CD4-positive, CD25-positive, alpha-beta regulatory T cell (primary cell): ENCODE measurements around the gene RUNDC3A. TPM values are rescaled to one million over a fixed set of nuclear protein-coding genes. Genes with fewer than 3 reads are reported as not detected.
A peak's percentile ranks its signal among the peaks of the same experiment; 100 is the strongest.
"Not testable (repeated sequence)": the region's sequence is repeated elsewhere in the genome, so short reads cannot be mapped to it uniquely, and the experiment has no call there.

ENCODE experiments used
- ATAC-seq, 2 donors: fragments of 150-1000 bp; cut with Tn5 transposase; one replicate each; pipeline ENCODE4 v1.10.0; 2021; ENCODE audit warnings: low read depth in 2 of 2, moderate number of reproducible peaks in 2 of 2, moderate library complexity in 1 of 2
- DNase-seq, 3 donors: peaks; one replicate each; pipeline versions ENCODE4 v3.0.0 to v3.0.0-alpha.2; 2012 to 2022; ENCODE audit warnings: mixed read lengths in 1 of 3
- H3K27ac ChIP-seq: one replicate; pipeline ENCODE4 v1.7.0; 2013; ENCODE audit warnings: mild to moderate bottlenecking, low read length; ENCODE audit not compliant: insufficient read depth, poor library complexity, severe bottlenecking
- H3K27me3 ChIP-seq: one replicate; pipeline ENCODE4 v1.7.0; 2013; ENCODE audit warnings: low read length; ENCODE audit not compliant: control insufficient read depth, insufficient read depth
- H3K36me3 ChIP-seq: one replicate; pipeline ENCODE4 v1.7.0; 2013; ENCODE audit warnings: mild to moderate bottlenecking, low read length, moderate library complexity; ENCODE audit not compliant: control insufficient read depth, insufficient read depth
- H3K4me1 ChIP-seq: 2 replicates; pipeline ENCODE4 v1.7.0; 2013; ENCODE audit warnings: mild to moderate bottlenecking, low read length; ENCODE audit not compliant: insufficient read depth, control insufficient read depth, poor library complexity, severe bottlenecking
- H3K4me3 ChIP-seq: one replicate; pipeline ENCODE4 v1.7.0; 2013; ENCODE audit warnings: low read depth, mild to moderate bottlenecking, low read length, moderate library complexity
- H3K9me3 ChIP-seq, 2 experiments: 1 replicate in 1 of 2; 2 replicates in 1 of 2; pipeline ENCODE4 v1.7.0; 2013; ENCODE audit warnings: low read length in 2 of 2, mild to moderate bottlenecking in 1 of 2, moderate library complexity in 1 of 2; ENCODE audit not compliant: control insufficient read depth in 2 of 2
- H3K27ac Mint-ChIP-seq, 3 donors: one replicate each; pipeline ENCODE4 v1.8.0; 2020 to 2022; ENCODE audit warnings: mild to moderate bottlenecking in 3 of 3, mixed read lengths in 3 of 3, moderate library complexity in 2 of 3
- H3K27me3 Mint-ChIP-seq: one replicate; pipeline ENCODE4 v1.8.0; 2022; ENCODE audit warnings: mild to moderate bottlenecking, mixed read lengths
- H3K36me3 Mint-ChIP-seq: one replicate; pipeline ENCODE4 v1.8.0; 2020; ENCODE audit warnings: mixed read lengths
- H3K4me1 Mint-ChIP-seq, 4 donors: one replicate each; pipeline ENCODE4 v1.8.0; 2020 to 2022; ENCODE audit warnings: mixed read lengths in 4 of 4, mild to moderate bottlenecking in 1 of 4
- H3K4me3 Mint-ChIP-seq, 4 donors: one replicate each; pipeline ENCODE4 v1.8.0; 2020 to 2022; ENCODE audit warnings: mild to moderate bottlenecking in 4 of 4, mixed read lengths in 4 of 4, moderate library complexity in 3 of 4
- H3K9me3 Mint-ChIP-seq, 7 donors: one replicate each; pipeline ENCODE4 v1.8.0; 2020 to 2022; ENCODE audit warnings: mixed read lengths in 7 of 7, mild to moderate bottlenecking in 3 of 7, moderate library complexity in 2 of 7
- polyA plus RNA-seq, 4 donors: library from polyadenylated mRNA; unstranded; fragments of 300-500 nt; fragmentation: Illumina TruSeq; gene quantifications; one replicate each; pipeline ENCODE4 v1.2.3, GENCODE V29; 2021
- total RNA-seq: library from RNA; stranded (reverse); gene quantifications from one replicate; pipeline ENCODE4 v1.2.3, GENCODE V29; 2022

Gene RUNDC3A
- total and polyA plus RNA-seq, 5 donors from 2014 or later = 0.27 to 0.96 TPM; not detected in 3

- no peaks in the 10 kb centered on the region for H3K36me3 Mint-ChIP-seq
- no peak for DNase-seq
- ATAC-seq = no peak
Measured at GRCh38 chr17:44360826-44361225, 52.4 kb downstream of the RUNDC3A start.

GRCh38 chr17:44361292-44362260, 53.2 kb downstream of the RUNDC3A start:
- peaks cover 0 to 14% (median 0%) of the 10 kb centered on the region in 4 donors for H3K4me1 Mint-ChIP-seq
- ATAC-seq (no peak), DNase-seq (no peak)
- Histone ChIP-seq H3K4me3 (no peak overlapping the region), H3K27ac (no peak overlapping the region), H3K4me1 (peaks cover 15% of the 10 kb centered on the region), H3K9me3 (no peaks in the 10 kb centered on the region), H3K36me3 (no peaks in the 10 kb centered on the region), H3K27me3 (no peaks in the 10 kb centered on the region)
- no peaks in the 10 kb centered on the region for H3K36me3 Mint-ChIP-seq
- peak overlapping the region in 2 of 4 donors; percentile 70 to 84 for H3K4me3 Mint-ChIP-seq
- H3K27me3 Mint-ChIP-seq = peaks cover 27% of the 10 kb centered on the region
- no peak overlapping the region for H3K27ac Mint-ChIP-seq
- H3K9me3 Mint-ChIP-seq = peaks cover 0 to 1% (median 0%) of the 10 kb centered on the region in 7 donors

More at GRCh38 chr17:44360826-44361225, 52.4 kb downstream of the RUNDC3A start:
- Histone ChIP-seq H3K4me3 (no peak overlapping the region), H3K9me3 (no peaks in the 10 kb centered on the region), H3K27me3 (no peaks in the 10 kb centered on the region), H3K4me1 (peaks cover 15% of the 10 kb centered on the region), H3K36me3 (no peaks in the 10 kb centered on the region), H3K27ac (no peak overlapping the region)
- H3K4me3 Mint-ChIP-seq = peak overlapping the region in 1 of 4 donors; percentile 70
- peaks cover 22% of the 10 kb centered on the region for H3K27me3 Mint-ChIP-seq
- H3K9me3 Mint-ChIP-seq = peaks cover 0 to 1% (median 0%) of the 10 kb centered on the region in 7 donors
- no peak overlapping the region for H3K27ac Mint-ChIP-seq
- H3K4me1 Mint-ChIP-seq = peaks cover 0 to 14% (median 0%) of the 10 kb centered on the region in 4 donors

- Histone ChIP-seq H3K36me3 (no peaks in the 10 kb centered on the region), H3K4me3 (no peak overlapping the region), H3K9me3 (no peaks in the 10 kb centered on the region), H3K27ac (no peak overlapping the region), H3K27me3 (no peaks in the 10 kb centered on the region), H3K4me1 (peaks cover 15% of the 10 kb centered on the region)
- no peak overlapping the region for H3K27ac Mint-ChIP-seq
- H3K4me3 Mint-ChIP-seq = peak overlapping the region in 1 of 4 donors; percentile 21
- ATAC-seq = no peak
- no peak for DNase-seq
- H3K9me3 Mint-ChIP-seq = peaks cover 0 to 2% (median 0%) of the 10 kb centered on the region in 7 donors
- peaks cover 34% of the 10 kb centered on the region for H3K27me3 Mint-ChIP-seq
- H3K36me3 Mint-ChIP-seq = no peaks in the 10 kb centered on the region
- H3K4me1 Mint-ChIP-seq = peaks cover 0 to 14% (median 0%) of the 10 kb centered on the region in 4 donors
Measured at GRCh38 chr17:44362459-44362948, 54.1 kb downstream of the RUNDC3A start.

GRCh38 chr17:44362949-44363612, 54.7 kb downstream of the RUNDC3A start:
- no peak overlapping the region for H3K27ac ChIP-seq
- H3K27ac Mint-ChIP-seq = no peak overlapping the region

GRCh38 chr17:44363613-44364159, 55.3 kb downstream of the RUNDC3A start, which contains the start of gene FAM171A2:
FAM171A2 (minus strand) TSS chr17:44363853; CDS start chr17:44363714, 139 bp downstream.
- peak within 1 kb of the TSS; percentile 41 to 89 (median 84) for H3K4me3 Mint-ChIP-seq
- peaks cover 34% of the 10 kb centered on the region for H3K27me3 Mint-ChIP-seq
- peaks cover 0 to 2% (median 0%) of the 10 kb centered on the region in 7 donors for H3K9me3 Mint-ChIP-seq
- no peak within 1 kb of the TSS for H3K27ac Mint-ChIP-seq
- H3K36me3 ChIP-seq = no peaks in the 10 kb centered on the region
- H3K4me3 ChIP-seq = no peak within 1 kb of the TSS
- no peaks in the 10 kb centered on the region for H3K9me3 ChIP-seq
- peaks cover 15% of the 10 kb centered on the region for H3K4me1 ChIP-seq
- peak; percentile 76 to 85 for ATAC-seq
- H3K27ac ChIP-seq = no peak within 1 kb of the TSS
- DNase-seq = peak; percentile 53 to 62 (median 57)
- H3K36me3 Mint-ChIP-seq = no peaks in the 10 kb centered on the region
- peaks cover 0 to 14% (median 0%) of the 10 kb centered on the region in 4 donors for H3K4me1 Mint-ChIP-seq
- no peaks in the 10 kb centered on the region for H3K27me3 ChIP-seq

More at GRCh38 chr17:44362949-44363612, 54.7 kb downstream of the RUNDC3A start:
- no peak for DNase-seq
- H3K4me3 ChIP-seq = no peak overlapping the region
- Mint-ChIP-seq H3K9me3 (peaks cover 0 to 2% (median 0%) of the 10 kb centered on the region in 7 donors), H3K4me3 (peak overlapping the region in 3 of 4 donors; percentile 70 to 82 (median 81)), H3K27me3 (peaks cover 34% of the 10 kb centered on the region), H3K36me3 (no peaks in the 10 kb centered on the region), H3K4me1 (peaks cover 0 to 16% (median 0%) of the 10 kb centered on the region in 4 donors)
- H3K27me3 ChIP-seq = no peaks in the 10 kb centered on the region
- no peaks in the 10 kb centered on the region for H3K9me3 ChIP-seq
- H3K36me3 ChIP-seq = no peaks in the 10 kb centered on the region
- H3K4me1 ChIP-seq = peaks cover 15% of the 10 kb centered on the region
- ATAC-seq = peak; percentile 26 to 28

- not testable (repeated sequence) for H3K4me3 ChIP-seq, H3K27me3 ChIP-seq, H3K27ac Mint-ChIP-seq, H3K36me3 ChIP-seq, H3K9me3 Mint-ChIP-seq, H3K36me3 Mint-ChIP-seq, H3K9me3 ChIP-seq, H3K27ac ChIP-seq, DNase-seq, ATAC-seq
- H3K4me3 Mint-ChIP-seq = peak overlapping the region in 3 of 4 donors; percentile 41 to 82 (median 68)
- H3K27me3 Mint-ChIP-seq = peaks cover 34% of the 10 kb centered on the region
- peaks cover 0 to 13% (median 4%) of the 10 kb centered on the region in 4 donors for H3K4me1 Mint-ChIP-seq
- peaks cover 15% of the 10 kb centered on the region for H3K4me1 ChIP-seq
Measured at GRCh38 chr17:44365051-44365450, 56.6 kb downstream of the RUNDC3A start.
